22Rv1 (cell line): Measurements from ENCODE around the gene OR1L1.

Experiments used
- CTCF ChIP-seq: fragments of 450-650 bp; IDR thresholded peaks from 2 replicates; pipeline ENCODE4 v1.5.1; 2017; ENCODE audit warnings: mild to moderate bottlenecking
- ZFX ChIP-seq: fragments of 450-650 bp; IDR thresholded peaks from 2 replicates; pipeline ENCODE4 v1.6.1; 2017; ENCODE audit warnings: antibody characterized with exemption, borderline replicate concordance

GRCh38 chr9:122661416-122661815 is at the start of gene OR1L1:
- TF ChIP-seq CTCF, result no peak
- TF ChIP-seq ZFX, result no peak
